Cerebellar nuclear complex (tissue), 1 donor: ENCODE measurements around the gene HPGD.
"Not testable (repeated sequence)": the region's sequence is repeated elsewhere in the genome, so short reads cannot be mapped to it uniquely, and the experiment has no call there.

ENCODE experiments used
- DNase-seq, 2 experiments: peaks; one replicate each; lab custom pipeline; 2025; lab: John Stamatoyannopoulos, UW

HPGD gene

DNA sequence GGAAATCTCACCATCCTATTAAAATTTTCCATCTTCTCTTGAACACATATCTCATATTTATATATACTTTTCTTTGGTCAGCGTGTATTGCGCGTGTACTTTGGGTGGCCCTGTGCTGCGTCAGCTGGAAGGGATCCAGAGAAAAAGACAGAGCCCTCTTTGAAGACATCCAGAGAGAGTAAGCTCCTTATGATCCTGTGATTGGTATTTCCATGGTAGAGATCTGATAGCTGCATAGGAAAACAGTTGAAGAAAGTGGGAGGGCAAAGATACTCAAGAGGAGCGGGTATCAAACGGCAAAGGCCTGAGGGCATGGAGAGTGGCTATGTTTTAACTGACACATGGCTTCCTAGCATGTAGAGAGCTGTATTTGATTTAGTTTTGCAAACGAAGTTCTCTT lies 4.4 kb upstream of the HPGD start:
- DNase-seq: no peak

DNA sequence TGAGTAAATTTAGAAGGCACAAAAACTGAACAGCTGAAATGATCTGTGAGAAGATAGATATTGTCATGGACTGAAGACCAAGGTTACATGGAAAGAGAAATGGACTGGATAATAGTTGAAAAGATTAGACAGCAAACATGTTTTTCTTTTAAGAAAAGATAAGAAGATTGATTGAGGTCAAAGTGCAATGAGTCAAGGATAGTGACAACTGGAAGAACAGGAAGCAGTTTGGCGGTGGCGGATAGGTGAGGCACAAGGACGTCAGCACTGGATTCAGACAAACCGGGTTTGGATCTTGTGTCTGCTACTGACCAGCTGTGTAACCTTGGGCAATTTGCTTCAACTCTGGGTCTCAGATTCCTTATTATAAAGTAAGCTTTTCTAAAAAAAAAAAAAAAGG lies 2.0 kb upstream of the HPGD start:
- no peak for DNase-seq

DNA sequence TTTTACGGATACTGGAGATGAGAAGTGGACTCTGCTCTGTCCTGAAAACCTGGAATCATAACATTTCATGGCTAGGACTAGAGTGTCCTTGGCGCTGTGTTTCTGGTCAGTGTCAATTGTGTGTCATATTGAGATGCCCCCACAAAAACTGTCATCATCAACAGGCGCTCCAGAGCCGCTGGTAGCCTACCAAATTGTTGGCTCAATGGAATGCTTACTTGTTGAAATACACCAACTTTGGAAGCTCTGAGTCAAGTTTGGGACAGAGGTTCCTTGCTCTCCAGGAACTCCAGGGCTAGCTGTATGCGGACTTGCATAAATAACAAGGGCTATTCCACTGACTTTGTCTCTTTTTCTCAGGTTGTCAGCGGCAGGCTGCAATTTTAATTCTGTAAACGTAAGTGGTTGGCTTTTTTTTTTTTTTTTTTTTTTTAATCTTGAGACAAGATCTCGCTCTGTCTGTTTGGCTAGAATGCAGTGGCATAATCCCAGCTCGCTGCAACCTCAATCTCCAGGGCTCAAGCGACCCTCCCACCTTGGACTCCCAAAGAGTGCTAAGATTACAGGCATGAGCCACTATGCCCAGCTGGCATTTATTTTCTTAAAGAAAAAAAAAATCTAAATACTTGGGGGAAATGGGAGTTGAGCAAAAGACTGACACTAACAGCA lies 871 bp upstream of the HPGD start:
- DNase-seq: no peak

DNA sequence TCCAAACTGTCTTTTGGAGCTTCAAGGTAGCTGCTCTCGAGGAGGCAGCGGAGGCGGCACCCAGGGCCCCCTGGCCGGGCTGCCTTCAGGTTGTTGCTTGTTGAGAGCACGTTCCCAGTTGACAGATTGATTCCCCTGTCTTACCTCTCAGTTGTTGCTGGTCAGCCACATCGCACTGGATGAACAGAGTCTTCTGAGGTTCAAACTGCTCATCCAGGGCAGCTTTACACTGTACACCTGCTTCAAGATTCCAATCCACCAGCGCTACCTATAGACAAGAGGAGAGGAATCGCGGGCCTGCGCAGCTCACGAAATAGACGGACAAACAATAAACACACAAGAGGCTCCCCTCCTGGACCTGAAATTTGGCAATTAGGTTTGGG lies 497 bp downstream of the HPGD start:
- no peak for DNase-seq

DNA sequence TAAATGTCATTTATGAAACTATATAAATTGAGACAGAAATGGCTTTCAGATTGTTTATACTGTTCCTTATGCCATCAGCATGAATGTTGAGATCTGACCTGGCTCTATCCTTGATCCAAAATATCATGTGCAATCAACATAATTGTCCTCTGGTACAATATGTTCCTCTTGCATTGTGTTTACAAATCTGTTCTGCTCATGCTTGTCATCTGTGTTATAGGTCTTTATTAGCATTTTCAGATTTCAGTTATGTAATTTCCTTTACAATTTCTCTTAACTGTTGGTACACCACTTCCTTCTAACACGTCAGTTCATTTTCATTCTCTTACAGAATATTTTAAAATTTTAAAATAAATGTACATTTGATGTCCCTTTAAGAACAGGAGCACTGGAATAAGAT lies 1.6 kb downstream of the HPGD start:
- no peak for DNase-seq

DNA sequence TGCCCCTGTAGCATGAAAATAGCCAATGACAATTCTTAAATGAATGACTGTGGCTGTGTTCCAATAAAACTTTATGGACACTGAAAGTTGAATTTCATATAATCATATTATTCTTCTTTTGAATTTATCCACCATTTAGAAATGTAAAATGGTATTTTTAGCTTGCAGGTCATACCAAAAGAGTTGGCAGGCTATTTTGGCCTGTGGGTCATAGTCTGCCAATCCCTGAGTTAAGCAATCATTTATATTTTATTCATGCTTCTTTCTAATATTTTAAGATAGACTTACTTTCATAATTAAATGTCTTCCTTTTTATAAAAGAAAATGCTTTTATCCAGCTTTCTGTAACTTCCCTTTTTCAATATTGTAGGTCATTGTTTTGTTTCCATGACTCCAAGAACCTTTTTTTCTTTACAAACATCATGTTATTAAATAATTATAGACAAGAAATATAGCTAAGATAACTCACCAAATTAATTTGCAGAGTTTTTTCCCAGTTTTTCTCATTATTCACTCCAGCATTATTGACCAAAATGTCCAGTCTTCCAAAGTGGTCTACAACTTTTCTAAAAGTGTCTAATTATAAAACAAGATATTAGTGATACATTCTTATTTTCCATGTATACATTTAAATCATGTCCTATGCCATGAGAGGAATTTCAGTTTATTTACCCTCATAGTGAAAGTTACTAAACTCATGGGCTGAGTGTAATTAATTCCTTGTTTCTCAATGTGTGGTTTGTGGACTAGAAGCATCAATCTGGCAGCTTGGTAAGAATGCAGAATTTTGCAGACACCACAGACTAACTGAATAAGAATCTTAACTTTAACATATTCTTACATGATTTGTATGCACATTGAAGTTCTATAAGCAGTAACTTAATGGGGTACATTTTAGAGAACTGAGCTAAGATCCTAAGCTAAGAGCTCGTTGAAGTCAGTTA lies 4.5 kb downstream of the HPGD start:
- DNase-seq: no peak

DNA sequence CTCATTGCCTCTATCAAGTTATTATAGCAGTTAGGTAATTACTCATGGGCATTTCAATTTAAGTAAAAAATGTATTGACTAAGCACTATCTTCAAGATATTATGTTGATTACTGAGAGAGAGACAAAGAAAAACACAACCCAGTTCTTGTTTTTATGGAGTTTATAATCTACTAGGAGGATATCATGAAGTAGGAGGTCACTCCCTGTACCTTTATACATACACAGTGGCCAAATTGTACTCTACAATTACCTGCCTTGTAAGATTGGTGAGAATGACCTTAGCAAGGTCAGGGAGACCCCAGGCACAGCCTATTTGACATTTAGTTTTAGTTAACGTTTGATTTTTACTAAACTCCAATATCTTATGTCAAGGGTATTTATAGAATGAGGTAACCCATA lies 5.5 kb downstream of the HPGD start:
- DNase-seq: no peak

DNA sequence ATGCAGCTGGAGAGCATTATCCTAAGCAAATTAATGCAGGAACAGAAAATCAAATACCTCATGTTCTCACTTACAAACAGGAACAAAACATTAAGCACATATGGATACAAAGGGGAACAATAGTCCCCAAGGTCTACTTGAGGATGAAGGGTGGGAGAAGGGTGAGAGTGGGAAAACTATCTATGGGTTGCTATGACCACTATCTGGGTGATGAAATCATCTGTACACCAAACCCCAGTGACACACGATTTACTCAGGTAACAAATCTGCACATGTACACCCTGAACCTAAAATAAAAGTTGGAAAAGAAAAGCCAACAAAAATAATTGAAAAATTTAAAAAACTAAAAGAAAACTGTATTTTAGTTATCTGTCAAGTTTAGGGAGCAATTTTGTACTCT lies 5.9 kb downstream of the HPGD start:
- DNase-seq: no peak

DNA sequence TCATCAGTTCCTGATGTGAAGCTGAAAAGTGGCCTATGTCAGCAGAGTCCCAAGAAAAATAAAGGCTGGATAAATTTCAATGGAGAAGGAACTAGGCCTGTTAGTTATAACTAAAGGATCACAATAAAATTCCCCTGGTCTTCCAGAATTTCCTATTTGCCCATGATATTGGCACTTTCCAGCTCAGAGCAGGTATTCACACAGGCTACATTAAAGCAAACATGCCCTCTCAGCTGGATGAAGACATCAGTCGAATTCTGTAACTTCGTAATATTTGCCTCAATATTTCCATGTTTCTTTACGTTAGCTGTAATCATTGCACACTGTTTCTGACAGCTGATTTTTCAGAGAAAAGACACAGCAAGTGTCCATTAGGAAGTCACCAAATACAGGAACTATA lies 9.5 kb downstream of the HPGD start:
- DNase-seq: no peak

DNA sequence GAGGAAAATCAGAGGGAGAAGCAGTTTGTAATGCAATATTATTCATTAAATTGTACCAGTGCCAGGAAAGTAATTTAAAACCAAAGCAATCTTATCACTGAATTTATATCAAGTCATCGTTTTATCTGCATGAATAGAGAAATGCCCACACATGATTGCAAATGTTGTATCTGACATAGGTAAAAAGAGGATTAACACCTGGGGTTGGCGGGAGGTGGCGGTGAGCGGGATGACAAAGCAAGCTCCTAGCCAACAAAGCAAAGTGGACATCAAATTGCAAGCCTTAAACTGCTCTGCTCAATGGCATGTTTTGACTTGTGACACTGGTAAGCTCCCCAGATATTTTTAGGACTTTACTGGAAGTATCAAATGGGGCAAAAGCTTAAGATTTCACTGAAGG lies 16.4 kb downstream of the HPGD start:
- no peak for DNase-seq

DNA sequence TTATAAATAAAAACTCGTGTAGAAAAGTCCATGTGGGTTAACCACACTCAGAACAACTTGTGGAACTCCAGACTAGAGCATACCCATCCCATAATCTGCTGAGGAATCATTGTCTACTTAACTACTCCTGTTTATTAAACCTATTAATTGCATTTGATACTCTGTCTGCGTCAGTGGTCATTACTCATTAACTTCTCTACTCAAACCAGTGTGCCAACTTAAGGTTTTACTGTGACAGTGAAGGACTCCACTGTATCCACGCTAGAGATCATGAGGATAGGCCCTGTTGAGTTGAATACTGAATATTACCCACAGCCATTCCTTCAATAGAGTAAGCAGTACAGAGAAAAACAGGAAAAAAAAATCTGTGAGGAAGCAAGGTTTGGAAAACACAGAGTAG lies 17.3 kb downstream of the HPGD start:
- DNase-seq: no peak

DNA sequence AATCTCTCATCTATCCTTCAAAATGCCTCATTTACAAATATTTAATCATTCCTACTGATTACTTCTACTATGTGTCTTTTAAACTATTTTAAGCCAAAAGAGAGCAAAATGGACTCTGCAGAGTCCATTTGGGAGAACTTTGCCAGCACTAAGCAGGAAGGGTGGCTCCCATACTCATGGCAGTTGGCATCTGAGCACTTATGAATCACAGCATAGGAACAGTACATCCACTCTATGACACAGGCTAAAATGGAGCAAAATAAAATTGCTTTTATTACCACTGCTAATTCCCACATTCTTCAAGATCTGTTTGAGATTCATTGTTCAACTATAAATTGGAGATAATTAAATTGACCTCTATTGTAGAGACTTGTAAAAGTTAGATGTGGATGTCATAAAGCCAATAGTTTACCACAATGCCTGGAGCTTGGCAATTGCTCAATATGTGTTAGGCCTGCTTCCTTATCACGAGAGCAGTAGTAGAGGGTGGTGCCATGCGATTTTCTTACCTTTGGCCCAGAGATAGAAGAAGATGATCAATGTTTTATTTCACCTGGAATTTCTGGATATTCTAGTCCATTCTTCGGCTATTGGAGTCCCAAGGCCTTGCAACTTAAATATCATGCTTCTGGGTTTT lies 19.1 kb downstream of the HPGD start:
- DNase-seq: no peak

DNA sequence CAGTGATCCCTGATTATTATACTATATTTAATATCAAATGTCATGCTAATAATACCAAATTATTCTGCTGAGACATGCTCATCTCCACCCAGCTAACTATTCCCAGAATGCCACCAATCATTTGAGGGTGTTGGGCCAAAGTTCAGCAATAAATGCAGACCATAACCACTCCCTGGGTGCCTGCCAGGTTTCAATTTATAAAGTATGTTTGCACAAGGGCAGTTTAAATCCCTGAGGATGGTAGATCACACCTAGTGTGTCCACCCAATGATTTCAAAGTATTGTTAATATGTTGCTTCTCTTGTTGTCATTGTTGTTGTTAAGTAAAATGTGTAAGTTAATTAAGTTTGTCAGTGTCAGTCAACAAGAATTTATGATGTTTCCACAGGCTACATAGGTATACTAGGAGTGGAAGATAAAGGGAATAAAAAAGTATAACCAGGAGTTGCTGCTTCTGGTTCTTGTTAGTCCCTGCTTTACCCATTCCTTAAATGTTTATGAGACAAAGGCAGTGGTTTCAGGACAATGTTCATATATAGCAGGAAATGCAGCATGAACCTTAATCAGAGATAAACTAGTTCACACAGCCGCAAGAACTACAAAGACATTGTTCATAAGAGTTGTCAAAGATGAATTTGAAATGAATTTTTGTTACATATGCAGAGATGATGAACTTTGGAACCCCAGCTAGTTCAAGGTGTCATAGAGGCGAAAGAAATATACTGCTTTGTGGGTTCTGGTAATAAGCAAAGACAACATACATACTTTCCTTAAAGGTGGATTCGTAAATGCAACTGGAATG lies 25.5 kb downstream of the HPGD start:
- no peak for DNase-seq

DNA sequence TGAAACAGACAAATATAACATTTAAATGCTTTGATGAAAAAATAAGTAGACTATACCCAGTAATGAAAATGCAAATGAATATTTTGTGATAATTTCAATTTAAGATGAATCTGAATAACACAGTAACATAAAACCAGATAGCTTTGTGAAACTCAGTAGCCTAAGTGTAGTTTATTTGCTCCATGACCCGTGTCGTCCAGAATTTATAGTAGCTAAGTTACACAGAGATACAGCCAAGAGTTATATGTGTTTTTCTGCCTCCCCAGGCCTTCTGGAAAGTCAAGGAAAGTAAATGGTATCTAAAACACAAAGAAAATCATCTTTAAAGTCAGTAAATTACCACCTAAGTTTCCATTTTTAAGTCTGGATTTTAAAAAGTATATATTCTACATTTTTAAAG lies 26.7 kb downstream of the HPGD start:
- no peak for DNase-seq

DNA sequence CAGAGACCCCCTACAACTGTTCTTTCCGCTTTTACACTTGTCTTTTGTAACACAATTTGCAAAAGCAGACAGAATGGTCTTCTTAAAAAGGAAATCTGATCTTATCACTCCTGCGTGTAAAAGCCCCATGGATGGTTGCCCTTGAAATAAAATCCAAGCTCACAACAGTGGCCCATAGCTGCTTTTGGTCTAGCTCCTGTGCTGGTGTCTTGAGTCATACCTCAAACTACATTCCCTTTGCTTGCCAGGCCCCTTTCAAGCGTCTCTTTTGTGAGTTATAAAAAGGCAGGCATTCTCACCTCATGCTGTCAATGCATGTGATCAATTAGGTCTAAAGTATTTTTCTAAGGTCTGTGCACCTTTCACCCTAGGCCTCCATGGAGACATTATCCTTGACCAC lies 27.6 kb downstream of the HPGD start:
- no peak for DNase-seq

DNA sequence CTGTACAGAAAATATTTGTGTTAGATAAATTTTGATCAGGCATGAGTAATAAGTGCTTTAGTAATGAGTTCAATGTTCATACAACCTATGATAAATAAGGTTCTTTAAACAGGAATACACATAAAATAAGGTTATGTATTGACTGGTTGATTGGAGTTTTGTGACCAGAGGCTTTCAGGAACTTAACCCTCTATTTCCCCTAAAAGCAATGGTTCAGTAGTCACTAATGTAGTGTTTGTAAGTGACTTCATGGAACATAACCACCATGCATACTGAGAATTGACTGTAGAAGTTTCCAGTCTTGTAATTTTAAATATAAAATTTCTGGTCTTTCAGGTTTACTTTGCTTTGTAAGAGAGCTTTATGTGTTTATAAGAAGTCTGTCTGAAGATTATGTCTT lies 28.1 kb downstream of the HPGD start:
- DNase-seq: no peak

DNA sequence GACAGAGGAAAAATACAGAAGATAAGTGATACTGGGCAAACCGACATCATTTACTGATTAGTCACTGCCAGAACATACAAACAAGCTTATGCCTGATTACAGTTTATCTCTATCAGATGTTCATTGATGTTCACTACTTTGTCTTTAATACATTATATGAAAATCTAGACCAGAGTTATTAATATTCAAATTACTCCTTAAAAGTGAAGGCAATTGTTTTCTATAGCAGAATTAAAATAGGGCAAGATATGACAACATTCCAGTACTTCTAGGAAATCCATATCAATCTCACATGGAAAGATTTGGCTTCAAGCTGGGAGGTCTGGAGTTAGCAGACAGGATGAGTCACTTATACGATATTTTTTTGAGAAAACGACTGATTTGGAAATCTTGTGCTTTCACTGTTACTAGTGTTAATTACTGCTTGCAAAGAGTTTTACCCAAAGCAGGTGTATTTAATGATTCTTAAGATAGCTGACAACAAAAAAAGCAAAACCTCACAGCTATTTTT lies 31.8 kb downstream of the HPGD start:
- DNase-seq: no peak

DNA sequence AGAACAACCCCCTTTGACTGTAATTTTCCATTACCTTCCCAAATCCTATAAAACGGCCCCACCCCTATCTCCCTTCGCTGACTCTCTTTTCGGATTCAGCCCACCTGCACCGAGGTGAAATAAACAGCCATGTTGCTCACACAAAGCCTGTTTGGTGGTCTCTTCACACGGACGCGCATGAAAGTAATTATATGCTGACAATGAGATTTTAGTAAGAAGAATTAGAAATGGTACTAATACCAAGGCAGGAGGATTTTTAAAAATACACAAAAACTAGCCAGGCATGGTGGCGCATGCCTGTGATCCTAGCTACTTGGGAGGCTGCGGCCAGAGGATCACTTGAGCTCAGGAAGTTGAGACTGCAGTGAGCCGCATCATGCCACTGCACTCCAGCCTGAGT lies 33.9 kb downstream of the HPGD start:
- not testable (repeated sequence) for DNase-seq

DNA sequence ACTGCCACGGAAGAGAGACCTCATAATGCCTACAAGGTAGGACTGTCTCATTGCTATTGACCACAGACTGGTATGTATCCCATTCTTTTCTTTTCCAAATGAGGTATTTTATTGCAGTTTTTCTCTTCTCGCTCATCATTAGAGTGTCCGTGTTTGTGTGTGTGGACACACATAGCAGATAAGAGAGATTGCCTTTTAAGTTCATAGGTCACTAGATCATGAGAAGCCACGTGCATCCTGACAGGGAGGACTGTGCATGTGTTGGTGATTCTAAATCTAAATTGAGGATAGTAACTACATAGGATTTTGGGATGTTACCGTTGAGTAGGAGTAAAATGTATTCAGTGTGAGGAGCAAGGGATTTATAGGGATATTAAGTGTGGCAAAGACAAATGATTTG lies 37.3 kb downstream of the HPGD start:
- DNase-seq: no peak

DNA sequence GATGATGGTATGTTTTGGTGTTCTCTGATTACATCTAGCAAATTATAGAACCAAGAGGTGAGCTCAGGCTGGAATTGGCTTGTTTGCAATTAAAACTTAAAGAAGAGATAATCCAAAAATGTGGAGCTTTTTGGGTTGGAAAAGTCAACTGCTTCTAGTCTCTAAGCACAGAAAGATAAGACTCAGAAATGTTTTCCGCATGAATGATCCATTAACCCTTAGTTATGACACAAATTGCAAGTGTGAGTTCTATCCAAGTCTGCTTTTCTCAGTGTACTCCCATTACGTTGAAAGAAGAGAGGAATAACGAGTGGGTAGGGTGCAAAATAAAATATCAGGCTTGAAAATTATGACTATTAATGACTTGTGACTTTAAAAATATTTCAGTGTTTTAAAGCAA lies 38.5 kb downstream of the HPGD start:
- no peak for DNase-seq

DNA sequence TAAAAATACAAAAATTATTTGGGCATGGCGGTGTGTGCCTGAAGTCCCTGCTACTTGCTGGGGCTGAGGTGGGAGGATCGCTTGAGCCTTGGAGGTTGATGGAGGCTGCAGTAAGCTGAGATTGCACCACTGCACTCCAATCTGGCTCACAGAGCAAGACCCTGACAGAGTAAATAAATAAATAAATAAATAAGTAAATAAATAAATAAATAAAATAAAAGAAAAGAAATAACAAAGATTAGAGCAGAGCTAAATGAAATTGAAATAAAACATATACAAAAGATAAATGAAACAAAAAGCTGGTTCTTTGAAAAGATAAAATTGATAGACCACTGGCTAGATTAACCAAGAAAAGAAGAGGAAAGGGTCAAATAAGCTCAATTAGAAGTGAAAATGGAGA lies 43.1 kb downstream of the HPGD start:
- no peak for DNase-seq

DNA sequence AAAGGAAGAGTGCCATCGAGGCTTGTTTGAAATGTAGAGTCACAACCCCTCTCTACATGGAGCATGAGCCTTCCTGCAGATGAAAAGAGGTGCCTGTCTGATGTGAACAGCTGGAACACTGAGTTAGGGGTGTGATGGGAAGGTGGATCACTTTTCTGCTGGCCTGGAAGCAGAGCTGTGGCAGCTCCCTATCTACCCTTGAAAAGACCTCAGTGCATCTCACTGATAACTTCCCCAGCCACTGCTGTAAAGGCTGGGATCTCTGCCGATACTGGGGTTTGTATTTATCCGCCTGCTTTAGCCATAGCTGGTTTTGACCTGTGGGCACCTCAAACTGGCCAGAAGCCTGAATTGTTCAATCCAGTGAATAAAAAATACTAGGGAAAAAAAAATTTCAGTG lies 46.8 kb downstream of the HPGD start:
- no peak for DNase-seq
